ENCODE measurements around the gene NFIX. TPM values are rescaled to one million over a fixed set of nuclear protein-coding genes. Genes with fewer than 3 reads are reported as not detected.

NFIX gene
- total and polyA plus RNA-seq, 9 of the 15 experiments (the other 6 are each of a cell fraction or from before 2014, with no cell fraction given), result 0.28 to 26.8 (median 5.4) TPM

DNA sequence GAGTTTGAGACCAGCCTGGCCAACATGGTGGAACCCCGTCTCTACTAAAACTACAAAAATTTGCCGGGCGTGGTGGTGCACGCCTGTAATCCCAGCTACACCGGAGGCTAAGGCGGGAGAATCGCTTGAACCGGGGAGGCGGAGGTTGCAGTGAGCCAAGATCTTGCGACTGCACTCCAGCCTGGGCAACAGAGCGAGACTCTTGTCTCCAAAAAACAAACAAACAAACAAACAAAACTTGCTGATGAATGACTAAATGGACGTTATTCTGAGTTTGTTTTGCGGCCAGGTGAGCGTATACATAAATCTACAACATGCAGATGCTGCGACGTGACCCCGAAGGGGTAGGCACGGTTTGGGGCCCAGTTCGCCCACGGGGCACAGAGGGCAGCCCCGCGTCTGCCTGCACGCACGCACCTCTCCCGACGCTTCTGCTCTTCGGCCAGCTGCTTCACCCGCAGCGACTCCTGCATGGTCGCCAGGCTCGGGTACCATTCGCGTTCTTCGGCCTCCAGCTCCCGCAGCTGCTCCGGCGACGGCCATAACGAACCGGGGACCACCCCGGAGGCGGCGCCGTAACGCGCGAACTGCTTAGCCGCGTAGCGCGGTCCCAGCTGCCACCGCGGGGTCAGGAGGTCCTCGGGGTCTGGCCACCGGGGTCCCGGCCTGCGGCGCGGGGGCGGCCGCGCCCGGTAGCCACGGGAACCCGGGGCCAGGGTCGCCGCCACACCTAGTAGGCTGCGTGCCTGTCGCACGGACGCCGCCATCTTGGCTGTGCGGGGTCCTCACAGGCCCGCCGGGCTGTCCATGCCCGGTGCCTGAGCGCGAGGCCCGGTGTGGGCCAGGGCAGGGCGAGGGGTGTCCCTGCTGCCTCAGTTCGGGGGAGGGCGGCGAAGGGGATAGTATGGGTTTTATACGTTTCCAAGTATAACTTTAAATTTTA, 38.6 kb upstream of the NFIX start, which contains the start of gene GADD45GIP1:
GADD45GIP1 (minus strand) TSS at position 778 of the 943 bp plus-strand sequence; CDS start at position 767, 11 bp downstream.
- peak within 1 kb of the TSS; percentile 96 for H3K4me3 ChIP-seq
- H3K27ac ChIP-seq (ENCODE audit: extremely low read depth, low read depth, low read length), result peak within 1 kb of the TSS; percentile 92
- no peaks in the 10 kb centered on the region for H3K27me3 ChIP-seq (ENCODE audit: control insufficient read depth in 2 of 2, insufficient read depth in 2 of 2, low read length in 2 of 2)
- no peaks in the 10 kb centered on the region; the same call in 1 of the 2 replicates for H4K20me1 ChIP-seq (replicated peaks; ENCODE audit: control insufficient read depth, insufficient read depth, low read length)
- intact Hi-C loops (cut with micrococcal nuclease) (no loop called here), in situ Hi-C loops (cut with MboI) (no loop called here)
- H3K36me3 ChIP-seq (ENCODE audit: control insufficient read depth, insufficient read depth, low read length), result peaks cover 40% of the 10 kb centered on the region; the same call in 2 of the 3 replicates
- peaks cover 0 to 39% of the 10 kb centered on the region in 2 experiments; a peak in 3 of 5 replicates for H3K4me1 ChIP-seq (replicated peaks in 1 of 2; ENCODE audit: control insufficient read depth in 2 of 2, insufficient read depth in 2 of 2, low read length in 2 of 2)
- no peaks in the 10 kb centered on the region for H3K9me3 ChIP-seq (replicated peaks; ENCODE audit: control insufficient read depth, insufficient read depth, low read depth, low read length)
- no TSS peak for BruUV-seq (replicated peaks)
- FAIRE-seq, result peak; percentile 79
- DNase-seq (ENCODE audit: extremely low read depth in 1 of 4, low spot score in 3 of 4), result peak; percentile 84 to 91 (median 87)
- peak; percentile 92 for ATAC-seq
- ChIA-PET CTCF (ENCODE audit: low intra/inter-chr PET ratio) (interaction anchor here (0.8 kb wide), 1 partner anchor 70 kb away, joined by 3 read pairs; no protein-coding TSS in a partner anchor), POLR2A (interaction anchor here (0.6 to 3.7 kb wide), 8 partner anchors 9 to 163 kb away, joined by 3 to 18 read pairs (median 6); partner anchors contain the start of genes CALR, FARSA and RAD23A)
- H3K4me2 ChIP-seq (ENCODE audit: insufficient read depth, low read length), result peak within 1 kb of the TSS; percentile 96
- WGBS (ENCODE audit: insufficient coverage, low coverage, missing lambda C conversion rate), result under 1% methylated on average over 81 of the region's 84 CpGs
- peak within 1 kb of the TSS; percentile 81 for H2AFZ ChIP-seq (ENCODE audit: low read depth, low read length)
- peaks cover 50% of the 10 kb centered on the region for H3K79me2 ChIP-seq (ENCODE audit: control insufficient read depth, insufficient read depth, low read length)
- H3K9me1 ChIP-seq (ENCODE audit: control insufficient read depth, insufficient read depth, low read length), result no peaks in the 10 kb centered on the region
- peak within 1 kb of the TSS; percentile 88 to 99 for H3K9ac ChIP-seq (ENCODE audit: insufficient read depth in 1 of 2, low read depth in 2 of 2, low read length in 2 of 2)
- TF ChIP-seq, protein P1, sequence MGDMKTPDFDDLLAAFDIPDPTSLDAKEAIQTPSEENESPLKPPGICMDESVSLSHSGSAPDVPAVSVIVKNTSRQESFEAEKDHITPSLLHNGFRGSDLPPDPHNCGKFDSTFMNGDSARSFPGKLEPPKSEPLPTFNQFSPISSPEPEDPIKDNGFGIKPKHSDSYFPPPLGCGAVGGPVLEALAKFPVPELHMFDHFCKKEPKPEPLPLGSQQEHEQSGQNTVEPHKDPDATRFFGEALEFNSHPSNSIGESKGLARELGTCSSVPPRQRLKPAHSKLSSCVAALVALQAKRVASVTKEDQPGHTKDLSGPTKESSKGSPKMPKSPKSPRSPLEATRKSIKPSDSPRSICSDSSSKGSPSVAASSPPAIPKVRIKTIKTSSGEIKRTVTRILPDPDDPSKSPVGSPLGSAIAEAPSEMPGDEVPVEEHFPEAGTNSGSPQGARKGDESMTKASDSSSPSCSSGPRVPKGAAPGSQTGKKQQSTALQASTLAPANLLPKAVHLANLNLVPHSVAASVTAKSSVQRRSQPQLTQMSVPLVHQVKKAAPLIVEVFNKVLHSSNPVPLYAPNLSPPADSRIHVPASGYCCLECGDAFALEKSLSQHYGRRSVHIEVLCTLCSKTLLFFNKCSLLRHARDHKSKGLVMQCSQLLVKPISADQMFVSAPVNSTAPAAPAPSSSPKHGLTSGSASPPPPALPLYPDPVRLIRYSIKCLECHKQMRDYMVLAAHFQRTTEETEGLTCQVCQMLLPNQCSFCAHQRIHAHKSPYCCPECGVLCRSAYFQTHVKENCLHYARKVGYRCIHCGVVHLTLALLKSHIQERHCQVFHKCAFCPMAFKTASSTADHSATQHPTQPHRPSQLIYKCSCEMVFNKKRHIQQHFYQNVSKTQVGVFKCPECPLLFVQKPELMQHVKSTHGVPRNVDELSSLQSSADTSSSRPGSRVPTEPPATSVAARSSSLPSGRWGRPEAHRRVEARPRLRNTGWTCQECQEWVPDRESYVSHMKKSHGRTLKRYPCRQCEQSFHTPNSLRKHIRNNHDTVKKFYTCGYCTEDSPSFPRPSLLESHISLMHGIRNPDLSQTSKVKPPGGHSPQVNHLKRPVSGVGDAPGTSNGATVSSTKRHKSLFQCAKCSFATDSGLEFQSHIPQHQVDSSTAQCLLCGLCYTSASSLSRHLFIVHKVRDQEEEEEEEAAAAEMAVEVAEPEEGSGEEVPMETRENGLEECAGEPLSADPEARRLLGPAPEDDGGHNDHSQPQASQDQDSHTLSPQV (IDR thresholded peaks at IDR 0.05), result peak; percentile 72
- TF ChIP-seq ZNF695 (CRISPR knock-in tag; IDR thresholded peaks at IDR 0.05), result no peak
- TF ChIP-seq KDM5B (IDR thresholded peaks at IDR 0.05; ENCODE audit: insufficient replicate concordance, low read depth, low read length), result peak; percentile 94
- TF ChIP-seq DDX20 (tag; IDR thresholded peaks at IDR 0.05; ENCODE audit: low read depth), result no peak
- TF ChIP-seq NCOA6 (IDR thresholded peaks at IDR 0.05), result no peak
- TF ChIP-seq CC2D1A (IDR thresholded peaks at IDR 0.05), result no peak
- TF ChIP-seq HDAC3 (IDR thresholded peaks at IDR 0.05; ENCODE audit: borderline replicate concordance, partially characterized antibody), result no peak
- no peak for TF ChIP-seq TAF7 (tag; IDR thresholded peaks at IDR 0.05)
- TF ChIP-seq CHD4 (IDR thresholded peaks at IDR 0.05; ENCODE audit: insufficient read depth, insufficient replicate concordance, low read depth, low read length, poor library complexity, severe bottlenecking), result no peak
- no peak for TF ChIP-seq WHSC1 (IDR thresholded peaks at IDR 0.05; ENCODE audit: low read length)
- TF ChIP-seq, protein P2, sequence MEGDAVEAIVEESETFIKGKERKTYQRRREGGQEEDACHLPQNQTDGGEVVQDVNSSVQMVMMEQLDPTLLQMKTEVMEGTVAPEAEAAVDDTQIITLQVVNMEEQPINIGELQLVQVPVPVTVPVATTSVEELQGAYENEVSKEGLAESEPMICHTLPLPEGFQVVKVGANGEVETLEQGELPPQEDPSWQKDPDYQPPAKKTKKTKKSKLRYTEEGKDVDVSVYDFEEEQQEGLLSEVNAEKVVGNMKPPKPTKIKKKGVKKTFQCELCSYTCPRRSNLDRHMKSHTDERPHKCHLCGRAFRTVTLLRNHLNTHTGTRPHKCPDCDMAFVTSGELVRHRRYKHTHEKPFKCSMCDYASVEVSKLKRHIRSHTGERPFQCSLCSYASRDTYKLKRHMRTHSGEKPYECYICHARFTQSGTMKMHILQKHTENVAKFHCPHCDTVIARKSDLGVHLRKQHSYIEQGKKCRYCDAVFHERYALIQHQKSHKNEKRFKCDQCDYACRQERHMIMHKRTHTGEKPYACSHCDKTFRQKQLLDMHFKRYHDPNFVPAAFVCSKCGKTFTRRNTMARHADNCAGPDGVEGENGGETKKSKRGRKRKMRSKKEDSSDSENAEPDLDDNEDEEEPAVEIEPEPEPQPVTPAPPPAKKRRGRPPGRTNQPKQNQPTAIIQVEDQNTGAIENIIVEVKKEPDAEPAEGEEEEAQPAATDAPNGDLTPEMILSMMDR (IDR thresholded peaks at IDR 0.05 in 2 of 3, conservative IDR thresholded peaks at IDR 0.05 in 1 of 3; ENCODE audit: insufficient read depth in 2 of 3, low read depth in 1 of 3, low read length in 3 of 3), result no peak
- TF ChIP-seq NFATC3 (IDR thresholded peaks at IDR 0.05), result no peak
- TF ChIP-seq, protein P3, sequence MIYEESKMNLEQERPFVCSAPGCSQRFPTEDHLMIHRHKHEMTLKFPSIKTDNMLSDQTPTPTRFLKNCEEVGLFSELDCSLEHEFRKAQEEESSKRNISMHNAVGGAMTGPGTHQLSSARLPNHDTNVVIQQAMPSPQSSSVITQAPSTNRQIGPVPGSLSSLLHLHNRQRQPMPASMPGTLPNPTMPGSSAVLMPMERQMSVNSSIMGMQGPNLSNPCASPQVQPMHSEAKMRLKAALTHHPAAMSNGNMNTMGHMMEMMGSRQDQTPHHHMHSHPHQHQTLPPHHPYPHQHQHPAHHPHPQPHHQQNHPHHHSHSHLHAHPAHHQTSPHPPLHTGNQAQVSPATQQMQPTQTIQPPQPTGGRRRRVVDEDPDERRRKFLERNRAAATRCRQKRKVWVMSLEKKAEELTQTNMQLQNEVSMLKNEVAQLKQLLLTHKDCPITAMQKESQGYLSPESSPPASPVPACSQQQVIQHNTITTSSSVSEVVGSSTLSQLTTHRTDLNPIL (CRISPR knock-in tag; IDR thresholded peaks at IDR 0.05), result no peak
